GM23338 (cell line): Measurements from ENCODE around the gene ADD3. TPM values are rescaled to one million over a fixed set of nuclear protein-coding genes. Genes with fewer than 3 reads are reported as not detected.

ENCODE experiments used
- ATAC-seq: fragments of 200-7000 bp; cut with Tn5 transposase; 3 replicates; pipeline ENCODE4 v1.9.1; 2020
- DNase-seq: peaks from one replicate; pipeline ENCODE4 v3.0.0-alpha.2; 2015; ENCODE audit warnings: low spot score
- H2AFZ ChIP-seq: fragments of 200-600 bp; sonication (generic); 2 replicates; pipeline ENCODE4 v1.8.0; 2016; ENCODE audit warnings: antibody characterized with exemption, mild to moderate bottlenecking, moderate library complexity
- H3F3A ChIP-seq: fragments of 200-600 bp; sonication (generic); replicated peaks from 2 replicates; pipeline ENCODE4 v1.8.0; 2017; ENCODE audit warnings: antibody characterized with exemption, mixed run types, low read depth
- H3K27ac ChIP-seq: fragments of 200-600 bp; sonication (generic); 2 replicates; pipeline ENCODE4 v1.6.1; 2016; ENCODE audit warnings: low read depth
- H3K27me3 ChIP-seq: fragments of 200-600 bp; sonication (generic); 2 replicates; pipeline ENCODE4 v1.8.0; 2016; ENCODE audit warnings: mild to moderate bottlenecking, mixed run types, moderate library complexity; ENCODE audit not compliant: insufficient read depth
- H3K36me3 ChIP-seq: fragments of 200-600 bp; sonication (generic); 2 replicates; pipeline ENCODE4 v1.8.0; 2016; ENCODE audit warnings: mild to moderate bottlenecking; ENCODE audit not compliant: insufficient read depth
- H3K4me1 ChIP-seq: fragments of 200-600 bp; sonication (generic); 2 replicates; pipeline ENCODE4 v1.8.0; 2016; ENCODE audit warnings: mild to moderate bottlenecking, moderate library complexity; ENCODE audit not compliant: insufficient read depth
- H3K4me2 ChIP-seq: fragments of 200-600 bp; sonication (generic); 2 replicates; pipeline ENCODE4 v1.7.1; 2017; ENCODE audit warnings: mixed run types
- H3K4me3 ChIP-seq: fragments of 200-600 bp; sonication (generic); 2 replicates; pipeline ENCODE4 v1.6.1; 2016; ENCODE audit warnings: mixed run types
- H3K79me2 ChIP-seq: fragments of 200-600 bp; sonication (generic); replicated peaks from 2 replicates; pipeline ENCODE4 v1.8.0; 2017; ENCODE audit warnings: mild to moderate bottlenecking; ENCODE audit not compliant: insufficient read depth
- H3K9me2 ChIP-seq: fragments of 200-600 bp; sonication (generic); 2 replicates; pipeline ENCODE4 v1.8.0; 2017; ENCODE audit not compliant: insufficient read depth
- H4K20me1 ChIP-seq: fragments of 200-600 bp; sonication (generic); replicated peaks from 2 replicates; pipeline ENCODE4 v1.8.0; 2017; ENCODE audit warnings: mild to moderate bottlenecking; ENCODE audit not compliant: insufficient read depth
- H3K27ac Mint-ChIP-seq: 2 replicates; pipeline ENCODE4 v1.8.0; 2020; ENCODE audit warnings: inconsistent platforms, mild to moderate bottlenecking, moderate library complexity, mixed read lengths
- H3K27me3 Mint-ChIP-seq: 3 replicates; pipeline ENCODE4 v1.8.0; 2022; ENCODE audit warnings: low read depth, mild to moderate bottlenecking, moderate library complexity, mixed read lengths, inconsistent platforms; ENCODE audit not compliant: insufficient read depth, poor library complexity
- H3K36me3 Mint-ChIP-seq: 3 replicates; pipeline ENCODE4 v1.8.0; 2021; ENCODE audit warnings: low read depth, mild to moderate bottlenecking, inconsistent platforms, moderate library complexity, mixed read lengths
- H3K4me1 Mint-ChIP-seq: 3 replicates; pipeline ENCODE4 v1.8.0; 2020; ENCODE audit warnings: mild to moderate bottlenecking, inconsistent platforms, mixed read lengths
- H3K4me3 Mint-ChIP-seq: 3 replicates; pipeline ENCODE4 v1.8.0; 2021; ENCODE audit warnings: moderate library complexity, mild to moderate bottlenecking, inconsistent platforms, mixed read lengths
- H3K9me3 Mint-ChIP-seq: 3 replicates; pipeline ENCODE4 v1.8.0; 2020; ENCODE audit warnings: moderate library complexity, mild to moderate bottlenecking, inconsistent platforms, mixed read lengths
- CREB1 ChIP-seq: fragments of 250-450 bp; sonication (Bioruptor Pico); IDR thresholded peaks from 2 replicates; pipeline ENCODE4 v1.5.0; 2020; ENCODE audit warnings: low read depth, mild to moderate bottlenecking, moderate library complexity
- EZH2phosphoT487 ChIP-seq: fragments of 200-600 bp; sonication (generic); IDR thresholded peaks from one replicate; pipeline ENCODE4 v1.8.1; 2018; ENCODE audit warnings: antibody characterized with exemption; ENCODE audit not compliant: unreplicated experiment
- NANOG ChIP-seq: IDR thresholded peaks from 2 replicates; pipeline ENCODE4 v1.6.1; 2016; ENCODE audit warnings: antibody characterized with exemption, borderline replicate concordance
- POLR2AphosphoS5 ChIP-seq: IDR thresholded peaks from 2 replicates; pipeline ENCODE4 v1.6.1; 2016; ENCODE audit warnings: antibody characterized with exemption, low read depth
- REST ChIP-seq: IDR thresholded peaks from one replicate; pipeline ENCODE4 v1.6.1; 2018; ENCODE audit warnings: antibody characterized with exemption; ENCODE audit not compliant: unreplicated experiment
- ZNF114 ChIP-seq: fragments of 250-450 bp; sonication (Bioruptor Pico); IDR thresholded peaks from 2 replicates; pipeline ENCODE4 v1.5.0; 2020; ENCODE audit warnings: mild to moderate bottlenecking, moderate library complexity
- polyA plus RNA-seq: library from polyadenylated mRNA; unstranded; fragments of >200 nt; fragmentation: Nextera tagmentation; extraction: Ambion mirVana; gene quantifications from 2 replicates; pipeline ENCODE4 v1.2.1, GENCODE V29; 2016
- total RNA-seq: library from RNA; depleted of rRNA; stranded (reverse); fragments of >200 nt; shearing (Covaris generic); gene quantifications from 2 replicates; pipeline ENCODE4 v1.2.3, GENCODE V29; 2014
- TF ChIP-seq, protein P1 (sequence below): fragments of 250-450 bp; sonication (Bioruptor Pico); IDR thresholded peaks from 2 replicates; pipeline ENCODE4 v1.5.0; 2020; ENCODE audit warnings: mild to moderate bottlenecking, moderate library complexity

The ADD3 gene
- total and polyA plus RNA-seq, 2 experiments from 2014 or later = 68.5 to 767 TPM

- no peak overlapping the region for H3K27ac ChIP-seq
- H3F3A ChIP-seq = no peaks in the 10 kb centered on the region
- DNase-seq = no peak
- no peaks in the 10 kb centered on the region for H3K36me3 ChIP-seq
- no peak overlapping the region for H3K4me3 Mint-ChIP-seq
- no peak overlapping the region for H3K4me3 ChIP-seq
- H3K4me2 ChIP-seq = no peak overlapping the region
- H3K4me1 ChIP-seq = peaks cover 9% of the 10 kb centered on the region
- no peaks in the 10 kb centered on the region for H3K9me2 ChIP-seq
- no peaks in the 10 kb centered on the region for H4K20me1 ChIP-seq
- H3K27me3 Mint-ChIP-seq = peaks cover 3% of the 10 kb centered on the region
- no peaks in the 10 kb centered on the region for H3K27me3 ChIP-seq
- no peak overlapping the region for H3K27ac Mint-ChIP-seq
- TF ChIP-seq REST (no peak), EZH2phosphoT487 (no peak), NANOG (no peak), POLR2AphosphoS5 (no peak), CREB1 (CRISPR knock-in tag) (no peak), ZNF114 (CRISPR knock-in tag) (no peak)
- TF ChIP-seq, protein P1, sequence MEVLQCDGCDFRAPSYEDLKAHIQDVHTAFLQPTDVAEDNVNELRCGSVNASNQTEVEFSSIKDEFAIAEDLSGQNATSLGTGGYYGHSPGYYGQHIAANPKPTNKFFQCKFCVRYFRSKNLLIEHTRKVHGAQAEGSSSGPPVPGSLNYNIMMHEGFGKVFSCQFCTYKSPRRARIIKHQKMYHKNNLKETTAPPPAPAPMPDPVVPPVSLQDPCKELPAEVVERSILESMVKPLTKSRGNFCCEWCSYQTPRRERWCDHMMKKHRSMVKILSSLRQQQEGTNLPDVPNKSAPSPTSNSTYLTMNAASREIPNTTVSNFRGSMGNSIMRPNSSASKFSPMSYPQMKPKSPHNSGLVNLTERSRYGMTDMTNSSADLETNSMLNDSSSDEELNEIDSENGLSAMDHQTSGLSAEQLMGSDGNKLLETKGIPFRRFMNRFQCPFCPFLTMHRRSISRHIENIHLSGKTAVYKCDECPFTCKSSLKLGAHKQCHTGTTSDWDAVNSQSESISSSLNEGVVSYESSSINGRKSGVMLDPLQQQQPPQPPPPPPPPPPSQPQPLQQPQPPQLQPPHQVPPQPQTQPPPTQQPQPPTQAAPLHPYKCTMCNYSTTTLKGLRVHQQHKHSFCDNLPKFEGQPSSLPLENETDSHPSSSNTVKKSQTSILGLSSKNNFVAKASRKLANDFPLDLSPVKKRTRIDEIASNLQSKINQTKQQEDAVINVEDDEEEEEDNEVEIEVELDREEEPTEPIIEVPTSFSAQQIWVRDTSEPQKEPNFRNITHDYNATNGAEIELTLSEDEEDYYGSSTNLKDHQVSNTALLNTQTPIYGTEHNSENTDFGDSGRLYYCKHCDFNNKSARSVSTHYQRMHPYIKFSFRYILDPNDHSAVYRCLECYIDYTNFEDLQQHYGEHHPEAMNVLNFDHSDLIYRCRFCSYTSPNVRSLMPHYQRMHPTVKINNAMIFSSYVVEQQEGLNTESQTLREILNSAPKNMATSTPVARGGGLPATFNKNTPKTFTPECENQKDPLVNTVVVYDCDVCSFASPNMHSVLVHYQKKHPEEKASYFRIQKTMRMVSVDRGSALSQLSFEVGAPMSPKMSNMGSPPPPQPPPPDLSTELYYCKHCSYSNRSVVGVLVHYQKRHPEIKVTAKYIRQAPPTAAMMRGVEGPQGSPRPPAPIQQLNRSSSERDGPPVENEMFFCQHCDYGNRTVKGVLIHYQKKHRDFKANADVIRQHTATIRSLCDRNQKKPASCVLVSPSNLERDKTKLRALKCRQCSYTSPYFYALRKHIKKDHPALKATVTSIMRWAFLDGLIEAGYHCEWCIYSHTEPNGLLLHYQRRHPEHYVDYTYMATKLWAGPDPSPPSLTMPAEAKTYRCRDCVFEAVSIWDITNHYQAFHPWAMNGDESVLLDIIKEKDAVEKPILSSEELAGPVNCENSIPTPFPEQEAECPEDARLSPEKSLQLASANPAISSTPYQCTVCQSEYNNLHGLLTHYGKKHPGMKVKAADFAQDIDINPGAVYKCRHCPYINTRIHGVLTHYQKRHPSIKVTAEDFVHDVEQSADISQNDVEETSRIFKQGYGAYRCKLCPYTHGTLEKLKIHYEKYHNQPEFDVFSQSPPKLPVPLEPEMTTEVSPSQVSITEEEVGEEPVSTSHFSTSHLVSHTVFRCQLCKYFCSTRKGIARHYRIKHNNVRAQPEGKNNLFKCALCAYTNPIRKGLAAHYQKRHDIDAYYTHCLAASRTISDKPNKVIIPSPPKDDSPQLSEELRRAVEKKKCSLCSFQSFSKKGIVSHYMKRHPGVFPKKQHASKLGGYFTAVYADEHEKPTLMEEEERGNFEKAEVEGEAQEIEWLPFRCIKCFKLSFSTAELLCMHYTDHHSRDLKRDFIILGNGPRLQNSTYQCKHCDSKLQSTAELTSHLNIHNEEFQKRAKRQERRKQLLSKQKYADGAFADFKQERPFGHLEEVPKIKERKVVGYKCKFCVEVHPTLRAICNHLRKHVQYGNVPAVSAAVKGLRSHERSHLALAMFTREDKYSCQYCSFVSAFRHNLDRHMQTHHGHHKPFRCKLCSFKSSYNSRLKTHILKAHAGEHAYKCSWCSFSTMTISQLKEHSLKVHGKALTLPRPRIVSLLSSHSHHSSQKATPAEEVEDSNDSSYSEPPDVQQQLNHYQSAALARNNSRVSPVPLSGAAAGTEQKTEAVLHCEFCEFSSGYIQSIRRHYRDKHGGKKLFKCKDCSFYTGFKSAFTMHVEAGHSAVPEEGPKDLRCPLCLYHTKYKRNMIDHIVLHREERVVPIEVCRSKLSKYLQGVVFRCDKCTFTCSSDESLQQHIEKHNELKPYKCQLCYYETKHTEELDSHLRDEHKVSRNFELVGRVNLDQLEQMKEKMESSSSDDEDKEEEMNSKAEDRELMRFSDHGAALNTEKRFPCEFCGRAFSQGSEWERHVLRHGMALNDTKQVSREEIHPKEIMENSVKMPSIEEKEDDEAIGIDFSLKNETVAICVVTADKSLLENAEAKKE (CRISPR knock-in tag) = no peak
- no peak for ATAC-seq
- H2AFZ ChIP-seq = no peak overlapping the region
- peaks cover 7% of the 10 kb centered on the region for H3K4me1 Mint-ChIP-seq
- no peaks in the 10 kb centered on the region for H3K79me2 ChIP-seq
- H3K9me3 Mint-ChIP-seq = no peaks in the 10 kb centered on the region
- no peaks in the 10 kb centered on the region for H3K36me3 Mint-ChIP-seq
Measured at GRCh38 chr10:109993551-109994330, 14.0 kb upstream of the ADD3 start.
